Muscle layer of duodenum (tissue), 2 donors: ENCODE measurements around the gene COLEC12.
"Not testable (repeated sequence)": the region's sequence is repeated elsewhere in the genome, so short reads cannot be mapped to it uniquely, and the experiment has no call there.

Source experiments
- H3K27ac ChIP-seq: one replicate; pipeline ENCODE4 v1.7.0; 2013; ENCODE audit warnings: mild to moderate bottlenecking, low read length
- H3K27me3 ChIP-seq: one replicate; pipeline ENCODE4 v1.7.0; 2013; ENCODE audit warnings: low read depth, mild to moderate bottlenecking, control low read depth, low read length
- H3K36me3 ChIP-seq, 2 donors: one replicate each; pipeline ENCODE4 v1.7.0; 2013; ENCODE audit warnings: low read length in 2 of 2, control low read depth in 1 of 2, mild to moderate bottlenecking in 1 of 2; ENCODE audit not compliant: insufficient read depth in 2 of 2, control insufficient read depth in 1 of 2
- H3K4me1 ChIP-seq, 2 donors: one replicate each; pipeline ENCODE4 v1.7.0; 2013; ENCODE audit warnings: low read length in 2 of 2, mild to moderate bottlenecking in 2 of 2, control low read depth in 1 of 2, moderate library complexity in 1 of 2; ENCODE audit not compliant: insufficient read depth in 2 of 2, control insufficient read depth in 1 of 2
- H3K4me3 ChIP-seq, 2 donors: one replicate each; pipeline ENCODE4 v1.7.0; 2013; ENCODE audit warnings: low read length in 2 of 2, low read depth in 1 of 2, mild to moderate bottlenecking in 1 of 2
- H3K9me3 ChIP-seq, 2 donors: one replicate each; pipeline ENCODE4 v1.7.0; 2013; ENCODE audit warnings: low read length in 2 of 2, control low read depth in 1 of 2, mild to moderate bottlenecking in 1 of 2; ENCODE audit not compliant: control insufficient read depth in 1 of 2
- donor health status: healthy.

COLEC12 gene

GRCh38 chr18:417495-417894, 83.0 kb downstream of the COLEC12 start:
- H3K27me3 ChIP-seq: no peaks in the 10 kb centered on the region
- H3K4me3 ChIP-seq: no peak overlapping the region
- H3K36me3 ChIP-seq: no peaks in the 10 kb centered on the region
- no peak overlapping the region for H3K27ac ChIP-seq
- H3K9me3 ChIP-seq: no peaks in the 10 kb centered on the region
- peaks cover 0 to 20% of the 10 kb centered on the region in 2 donors for H3K4me1 ChIP-seq

DNA sequence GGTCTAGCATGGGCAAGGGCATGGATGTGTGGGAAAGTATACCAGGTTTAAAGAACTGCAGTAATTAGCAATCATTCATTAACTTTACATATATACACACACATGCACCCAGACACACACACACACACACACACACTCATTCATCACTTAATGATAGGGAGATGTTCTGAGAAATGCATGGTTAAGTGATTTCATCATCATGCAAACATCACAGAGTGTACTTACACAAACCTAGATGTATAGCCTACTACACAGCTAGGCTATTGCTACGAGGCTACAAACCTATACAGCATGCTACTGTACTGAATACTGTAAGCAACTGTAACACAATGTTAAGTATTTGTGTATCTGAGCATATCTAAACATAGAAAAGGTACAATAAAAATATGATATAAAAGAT, 83.6 kb downstream of the COLEC12 start:
- Histone ChIP-seq H3K4me3 (no peak overlapping the region), H3K36me3 (no peaks in the 10 kb centered on the region), H3K9me3 (no peaks in the 10 kb centered on the region), H3K27me3 (no peaks in the 10 kb centered on the region), H3K27ac (no peak overlapping the region), H3K4me1 (peaks cover 0 to 20% of the 10 kb centered on the region in 2 donors)

GRCh38 chr18:415617-416612, 84.6 kb downstream of the COLEC12 start:
- no peak overlapping the region for H3K4me3 ChIP-seq

DNA sequence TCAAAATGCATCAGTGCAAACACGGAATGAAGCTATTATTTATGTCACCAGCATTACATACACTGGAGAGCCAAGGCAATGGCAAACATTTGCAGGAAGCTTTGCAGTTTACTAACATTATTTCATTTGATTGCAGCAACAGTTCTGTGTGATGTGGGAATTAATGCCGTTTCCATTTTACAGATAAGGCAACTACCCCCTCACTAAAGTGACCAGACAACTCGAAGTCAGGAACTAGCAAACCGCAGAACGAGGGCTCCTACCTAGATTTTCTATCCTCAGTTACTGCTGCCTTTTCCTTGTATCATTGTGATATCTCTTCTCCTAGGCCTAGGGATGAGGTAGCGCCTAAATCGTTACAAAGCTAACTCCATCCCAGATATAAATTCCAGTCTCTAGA, 85.5 kb downstream of the COLEC12 start:
- H3K27ac ChIP-seq: no peak overlapping the region

More at GRCh38 chr18:415617-416612, 84.6 kb downstream of the COLEC12 start:
- Histone ChIP-seq H3K9me3 (no peaks in the 10 kb centered on the region), H3K27ac (no peak overlapping the region), H3K4me1 (peaks cover 0 to 18% of the 10 kb centered on the region in 2 donors), H3K36me3 (no peaks in the 10 kb centered on the region), H3K27me3 (no peaks in the 10 kb centered on the region)

DNA sequence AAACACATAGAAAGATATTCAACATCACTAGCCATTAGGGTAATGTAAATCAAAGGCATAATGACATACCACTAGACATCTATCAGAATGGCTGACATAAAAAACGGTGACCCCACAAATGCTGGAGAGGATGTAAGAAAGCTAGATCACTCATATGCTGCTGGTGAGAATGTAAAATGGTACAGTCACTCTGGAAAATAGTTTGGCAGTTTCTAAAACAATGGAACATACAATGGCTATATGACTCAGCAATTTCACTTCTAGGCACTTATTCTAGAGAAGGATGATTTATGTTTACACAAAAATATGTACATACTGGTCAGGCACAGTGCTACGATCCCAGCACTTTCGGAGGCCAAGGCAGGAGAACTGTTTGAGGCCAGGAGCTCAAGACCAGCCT, 87.3 kb downstream of the COLEC12 start:
- H3K36me3 ChIP-seq: no peaks in the 10 kb centered on the region
- no peaks in the 10 kb centered on the region for H3K9me3 ChIP-seq
- H3K27me3 ChIP-seq: no peaks in the 10 kb centered on the region
- no peak overlapping the region for H3K4me3 ChIP-seq
- H3K4me1 ChIP-seq: peaks cover 4 to 15% of the 10 kb centered on the region in 2 donors
- no peak overlapping the region for H3K27ac ChIP-seq

More for the DNA sequence above, 85.5 kb downstream of the COLEC12 start:
- no peak overlapping the region for H3K4me3 ChIP-seq
- no peaks in the 10 kb centered on the region for H3K36me3 ChIP-seq
- H3K27me3 ChIP-seq: no peaks in the 10 kb centered on the region
- H3K4me1 ChIP-seq: peaks cover 0 to 15% of the 10 kb centered on the region in 2 donors
- H3K9me3 ChIP-seq: no peaks in the 10 kb centered on the region

- Histone ChIP-seq H3K27ac (no peak overlapping the region), H3K36me3 (no peaks in the 10 kb centered on the region), H3K9me3 (no peaks in the 10 kb centered on the region), H3K4me3 (no peak overlapping the region), H3K27me3 (no peaks in the 10 kb centered on the region), H3K4me1 (peaks cover 4% of the 10 kb centered on the region in 2 donors)
These were observed 90.5 kb downstream of the COLEC12 start for GRCh38 chr18:410047-410455.

- H3K4me1 ChIP-seq: peaks cover 0 to 4% of the 10 kb centered on the region in 2 donors
- no peaks in the 10 kb centered on the region for H3K27me3 ChIP-seq
- H3K4me3 ChIP-seq: no peak overlapping the region
- H3K9me3 ChIP-seq: no peaks in the 10 kb centered on the region
- no peaks in the 10 kb centered on the region for H3K36me3 ChIP-seq
- H3K27ac ChIP-seq: no peak overlapping the region
These were observed 92.1 kb downstream of the COLEC12 start for GRCh38 chr18:408367-408766.

DNA sequence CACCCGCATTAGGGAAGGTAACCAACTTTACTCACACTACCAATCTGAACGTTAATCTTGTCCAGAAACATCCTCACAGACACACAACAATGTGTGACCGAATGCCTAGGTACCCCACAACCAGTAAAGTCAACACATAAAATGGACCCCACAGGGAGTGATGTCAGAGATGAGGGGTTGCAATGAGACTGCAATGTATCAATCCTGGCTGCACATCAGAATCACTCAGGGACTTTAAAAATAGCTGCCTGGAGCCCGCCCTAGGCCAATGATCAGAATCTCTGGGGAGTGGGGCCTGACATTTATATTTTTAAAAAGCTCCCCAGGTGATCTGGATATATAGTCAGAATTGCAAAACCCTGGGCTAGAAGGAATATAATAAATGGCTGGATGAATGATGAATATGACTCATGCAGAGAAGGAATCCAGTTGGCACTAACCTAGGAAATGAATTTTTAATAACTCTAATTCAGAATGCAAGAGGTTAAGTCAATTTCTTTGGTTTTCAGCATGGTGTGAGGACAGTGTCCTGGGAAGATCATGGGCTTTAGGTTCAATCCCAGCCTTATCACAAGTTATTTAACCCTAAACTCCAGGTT, 92.8 kb downstream of the COLEC12 start:
- no peak overlapping the region for H3K4me3 ChIP-seq
- no peaks in the 10 kb centered on the region for H3K36me3 ChIP-seq
- peaks cover 0 to 4% of the 10 kb centered on the region in 2 donors for H3K4me1 ChIP-seq
- H3K9me3 ChIP-seq: no peaks in the 10 kb centered on the region
- H3K27ac ChIP-seq: no peak overlapping the region
- H3K27me3 ChIP-seq: no peaks in the 10 kb centered on the region

DNA sequence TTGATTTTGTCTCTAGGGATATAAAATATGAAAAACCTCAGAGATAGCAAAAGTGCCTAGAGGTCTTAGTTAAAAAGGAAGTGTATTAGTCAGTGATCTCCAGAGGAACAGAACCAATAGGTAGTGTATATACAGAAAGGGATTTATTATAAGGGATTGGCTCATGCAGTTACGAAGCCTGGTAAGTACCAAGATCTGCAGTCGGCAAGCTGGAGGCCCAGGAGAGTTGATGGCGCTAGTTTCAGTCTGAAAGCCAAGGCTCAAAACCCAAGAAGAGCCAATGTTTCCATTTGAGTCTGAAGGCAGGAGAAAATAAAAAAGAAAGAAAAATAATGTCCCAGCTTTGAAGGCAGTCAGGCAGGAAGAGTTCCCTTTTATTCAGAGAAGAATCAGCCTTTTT, 93.3 kb downstream of the COLEC12 start:
- H3K27me3 ChIP-seq: no peaks in the 10 kb centered on the region
- H3K9me3 ChIP-seq: no peaks in the 10 kb centered on the region
- no peaks in the 10 kb centered on the region for H3K36me3 ChIP-seq
- H3K4me1 ChIP-seq: peaks cover 0 to 4% of the 10 kb centered on the region in 2 donors
- no peak overlapping the region for H3K27ac ChIP-seq
- no peak overlapping the region for H3K4me3 ChIP-seq

- no peaks in the 10 kb centered on the region for H3K36me3 ChIP-seq
- H3K9me3 ChIP-seq: no peaks in the 10 kb centered on the region
- H3K27me3 ChIP-seq: no peaks in the 10 kb centered on the region
- no peak overlapping the region for H3K27ac ChIP-seq
- peaks cover 0 to 4% of the 10 kb centered on the region in 2 donors for H3K4me1 ChIP-seq
- H3K4me3 ChIP-seq: no peak overlapping the region
These were observed 93.8 kb downstream of the COLEC12 start for GRCh38 chr18:406677-407076.

DNA sequence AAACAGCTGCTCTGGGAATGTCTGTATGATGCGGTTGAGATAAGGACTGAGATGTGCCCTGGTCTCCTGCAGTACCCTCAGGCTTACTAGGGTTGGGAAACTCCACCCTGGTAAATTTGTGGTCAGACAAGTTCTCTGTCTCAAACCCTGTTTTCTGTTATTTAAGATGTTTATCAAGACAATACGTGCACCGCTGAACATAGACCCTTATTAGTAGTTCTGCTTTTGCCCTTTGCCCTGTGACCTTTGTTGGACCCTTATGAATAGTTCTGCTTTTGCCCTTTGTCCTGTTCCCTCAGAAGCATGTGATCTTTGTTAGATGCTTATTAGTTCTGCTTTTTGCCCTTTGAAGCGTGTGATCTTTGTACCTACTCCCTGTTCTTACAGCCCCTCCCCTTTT, 95.5 kb downstream of the COLEC12 start:
- not testable (repeated sequence) for H3K4me3 ChIP-seq, H3K27ac ChIP-seq, H3K36me3 ChIP-seq, H3K27me3 ChIP-seq, H3K9me3 ChIP-seq, H3K4me1 ChIP-seq
